ENCODE measurements around the gene EID1. TPM values are rescaled to one million over a fixed set of nuclear protein-coding genes. Genes with fewer than 3 reads are reported as not detected.
"Not testable (repeated sequence)": the region's sequence is repeated elsewhere in the genome, so short reads cannot be mapped to it uniquely, and the experiment has no call there.

EID1 gene
- total RNA-seq, 1 donor from 2014 or later, result 165 TPM

DNA sequence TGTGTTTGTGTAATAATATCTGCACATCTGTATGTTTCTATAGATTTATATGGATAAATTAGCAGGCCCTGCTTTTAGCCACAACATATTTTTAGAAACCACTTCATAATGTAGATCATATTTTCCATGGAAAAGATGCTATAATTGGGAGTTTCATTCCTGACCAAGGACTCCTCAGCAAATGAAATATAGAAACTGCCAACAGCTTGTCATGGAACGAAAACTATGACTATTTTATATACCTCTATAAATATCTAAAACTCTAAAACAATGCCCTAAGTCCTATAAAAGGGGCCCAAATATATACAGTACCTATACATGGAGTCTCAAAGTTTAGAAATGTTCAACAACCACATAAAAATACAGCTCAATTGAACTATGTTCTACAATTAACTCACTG is 27.9 kb downstream of the EID1 start:
- H3K4me3 ChIP-seq (ENCODE audit: insufficient read depth, low read depth, low read length), result no peak overlapping the region
- Mint-ChIP-seq H3K4me3 (ENCODE audit: unreplicated experiment) (no peak overlapping the region), H3K9me3 (ENCODE audit: unreplicated experiment) (peaks cover 4% of the 10 kb centered on the region), H3K4me1 (ENCODE audit: low read depth, unreplicated experiment) (no peaks in the 10 kb centered on the region), H3K36me3 (ENCODE audit: low read depth, unreplicated experiment) (no peaks in the 10 kb centered on the region), H3K27me3 (ENCODE audit: low read depth, unreplicated experiment) (no peaks in the 10 kb centered on the region), H3K27ac (ENCODE audit: unreplicated experiment) (no peak overlapping the region)
- no peaks in the 10 kb centered on the region for H3K4me1 ChIP-seq (ENCODE audit: insufficient read depth, low read length)
- no peak overlapping the region for H3K27ac ChIP-seq (ENCODE audit: low read depth, low read length)
- no peak overlapping the region for H3K9ac ChIP-seq (ENCODE audit: low read length)
- no peaks in the 10 kb centered on the region for H3K27me3 ChIP-seq (ENCODE audit: insufficient read depth, low read length)
- no peaks in the 10 kb centered on the region for H3K79me2 ChIP-seq (ENCODE audit: insufficient read depth, low read length)
- no peaks in the 10 kb centered on the region for H3K9me3 ChIP-seq (ENCODE audit: insufficient read depth, low read depth, low read length)
- no peak overlapping the region for H3K4me2 ChIP-seq (ENCODE audit: low read length)
- no peak overlapping the region for H2AFZ ChIP-seq (ENCODE audit: low read depth, low read length)
- FAIRE-seq (no peak), DNase-seq (ENCODE audit: low read depth) (no peak)
- TF ChIP-seq CTCF (IDR thresholded peaks at IDR 0.05; ENCODE audit: insufficient read depth, low read depth, low read length) (no peak), EZH2 (IDR thresholded peaks at IDR 0.05; ENCODE audit: insufficient read depth, low read length) (no peak)
- no peaks in the 10 kb centered on the region for H3K36me3 ChIP-seq (ENCODE audit: insufficient read depth, low read length)
- no peaks in the 10 kb centered on the region for H4K20me1 ChIP-seq (ENCODE audit: insufficient read depth, low read length)

- not testable (repeated sequence) for FAIRE-seq; H3K4me3 Mint-ChIP-seq (ENCODE audit: unreplicated experiment); DNase-seq (ENCODE audit: low read depth); H3K4me2 ChIP-seq (ENCODE audit: low read length); H4K20me1 ChIP-seq (ENCODE audit: insufficient read depth, low read length); H3K9me3 Mint-ChIP-seq (ENCODE audit: unreplicated experiment); H3K79me2 ChIP-seq (ENCODE audit: insufficient read depth, low read length); H3K9ac ChIP-seq (ENCODE audit: low read length); H2AFZ ChIP-seq (ENCODE audit: low read depth, low read length); H3K9me3 ChIP-seq (ENCODE audit: insufficient read depth, low read depth, low read length); H3K4me1 ChIP-seq (ENCODE audit: insufficient read depth, low read length); H3K36me3 Mint-ChIP-seq (ENCODE audit: low read depth, unreplicated experiment); H3K27me3 Mint-ChIP-seq (ENCODE audit: low read depth, unreplicated experiment); H3K4me3 ChIP-seq (ENCODE audit: insufficient read depth, low read depth, low read length); H3K27ac ChIP-seq (ENCODE audit: low read depth, low read length); H3K36me3 ChIP-seq (ENCODE audit: insufficient read depth, low read length); H3K27me3 ChIP-seq (ENCODE audit: insufficient read depth, low read length); H3K27ac Mint-ChIP-seq (ENCODE audit: unreplicated experiment); H3K4me1 Mint-ChIP-seq (ENCODE audit: low read depth, unreplicated experiment)
These were observed 31.4 kb downstream of the EID1 start for GRCh38 chr15:48909313-48909712.

- not testable (repeated sequence) for H3K4me1 ChIP-seq (ENCODE audit: insufficient read depth, low read length); H3K4me3 Mint-ChIP-seq (ENCODE audit: unreplicated experiment); H3K27ac ChIP-seq (ENCODE audit: low read depth, low read length); H4K20me1 ChIP-seq (ENCODE audit: insufficient read depth, low read length); H3K36me3 Mint-ChIP-seq (ENCODE audit: low read depth, unreplicated experiment); H3K4me1 Mint-ChIP-seq (ENCODE audit: low read depth, unreplicated experiment); H3K79me2 ChIP-seq (ENCODE audit: insufficient read depth, low read length); H3K27me3 Mint-ChIP-seq (ENCODE audit: low read depth, unreplicated experiment); DNase-seq (ENCODE audit: low read depth); H3K4me3 ChIP-seq (ENCODE audit: insufficient read depth, low read depth, low read length); H3K9ac ChIP-seq (ENCODE audit: low read length); H2AFZ ChIP-seq (ENCODE audit: low read depth, low read length); H3K27ac Mint-ChIP-seq (ENCODE audit: unreplicated experiment); H3K9me3 ChIP-seq (ENCODE audit: insufficient read depth, low read depth, low read length); H3K9me3 Mint-ChIP-seq (ENCODE audit: unreplicated experiment); H3K27me3 ChIP-seq (ENCODE audit: insufficient read depth, low read length); FAIRE-seq; H3K36me3 ChIP-seq (ENCODE audit: insufficient read depth, low read length); H3K4me2 ChIP-seq (ENCODE audit: low read length)
These were observed 32.6 kb downstream of the EID1 start for GRCh38 chr15:48910554-48910953.

DNA sequence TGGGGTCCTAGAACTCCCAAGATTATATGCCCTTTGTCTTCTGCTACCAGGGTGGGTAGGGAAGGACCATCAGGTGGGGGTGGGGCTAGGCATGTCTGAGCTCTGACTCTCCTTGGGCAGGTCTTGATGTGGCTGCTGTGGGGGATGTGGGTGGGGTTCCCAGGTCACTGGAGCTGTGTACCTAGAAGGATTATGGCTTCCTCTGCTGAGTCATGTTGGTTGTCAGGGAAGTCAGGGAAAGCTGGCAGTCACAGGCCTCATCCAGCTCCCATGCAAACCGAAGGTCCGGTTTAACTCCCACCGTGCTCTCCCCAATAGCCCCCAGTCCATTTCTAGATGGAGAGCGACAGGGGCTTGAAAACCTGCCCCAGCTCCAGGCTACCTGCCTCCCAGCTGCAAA is 35.2 kb downstream of the EID1 start:
- Histone ChIP-seq H3K4me3 (ENCODE audit: insufficient read depth, low read depth, low read length) (no peak overlapping the region), H3K9ac (ENCODE audit: low read length) (no peak overlapping the region), H3K79me2 (ENCODE audit: insufficient read depth, low read length) (no peaks in the 10 kb centered on the region), H4K20me1 (ENCODE audit: insufficient read depth, low read length) (no peaks in the 10 kb centered on the region), H3K4me2 (ENCODE audit: low read length) (no peak overlapping the region), H3K27ac (ENCODE audit: low read depth, low read length) (no peak overlapping the region), H2AFZ (ENCODE audit: low read depth, low read length) (peak overlapping the region; percentile 45), H3K27me3 (ENCODE audit: insufficient read depth, low read length) (no peaks in the 10 kb centered on the region), H3K4me1 (ENCODE audit: insufficient read depth, low read length) (no peaks in the 10 kb centered on the region), H3K36me3 (ENCODE audit: insufficient read depth, low read length) (no peaks in the 10 kb centered on the region), H3K9me3 (ENCODE audit: insufficient read depth, low read depth, low read length) (no peaks in the 10 kb centered on the region)
- no peak for FAIRE-seq
- no peak overlapping the region for H3K27ac Mint-ChIP-seq (ENCODE audit: unreplicated experiment)
- TF ChIP-seq CTCF (IDR thresholded peaks at IDR 0.05; ENCODE audit: insufficient read depth, low read depth, low read length) (no peak), EZH2 (IDR thresholded peaks at IDR 0.05; ENCODE audit: insufficient read depth, low read length) (no peak)
- peaks cover 9% of the 10 kb centered on the region for H3K9me3 Mint-ChIP-seq (ENCODE audit: unreplicated experiment)
- no peaks in the 10 kb centered on the region for H3K4me1 Mint-ChIP-seq (ENCODE audit: low read depth, unreplicated experiment)
- DNase-seq (ENCODE audit: low read depth), result no peak
- no peaks in the 10 kb centered on the region for H3K36me3 Mint-ChIP-seq (ENCODE audit: low read depth, unreplicated experiment)
- no peaks in the 10 kb centered on the region for H3K27me3 Mint-ChIP-seq (ENCODE audit: low read depth, unreplicated experiment)
- no peak overlapping the region for H3K4me3 Mint-ChIP-seq (ENCODE audit: unreplicated experiment)
